NK-92 treated with Interleukin-12 subunit alpha and Interleukin-12 subunit beta, amount 100 ng/mL, for 24 hours (cell line): ENCODE measurements around the gene AGRP.
A peak's percentile ranks its signal among the peaks of the same experiment; 100 is the strongest.
"Not testable (repeated sequence)": the region's sequence is repeated elsewhere in the genome, so short reads cannot be mapped to it uniquely, and the experiment has no call there.

Source experiments
- DNase-seq: peaks from one replicate; lab custom pipeline; 2025; lab: John Stamatoyannopoulos, UW

Gene AGRP, protein sequence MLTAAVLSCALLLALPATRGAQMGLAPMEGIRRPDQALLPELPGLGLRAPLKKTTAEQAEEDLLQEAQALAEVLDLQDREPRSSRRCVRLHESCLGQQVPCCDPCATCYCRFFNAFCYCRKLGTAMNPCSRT

GRCh38 chr16:67483150-67483549 is at the start of gene AGRP:
Gene AGRP (minus strand): TSS chr16:67483547. CDS start chr16:67483398, 149 bp downstream.
- DNase-seq = no peak

DNA sequence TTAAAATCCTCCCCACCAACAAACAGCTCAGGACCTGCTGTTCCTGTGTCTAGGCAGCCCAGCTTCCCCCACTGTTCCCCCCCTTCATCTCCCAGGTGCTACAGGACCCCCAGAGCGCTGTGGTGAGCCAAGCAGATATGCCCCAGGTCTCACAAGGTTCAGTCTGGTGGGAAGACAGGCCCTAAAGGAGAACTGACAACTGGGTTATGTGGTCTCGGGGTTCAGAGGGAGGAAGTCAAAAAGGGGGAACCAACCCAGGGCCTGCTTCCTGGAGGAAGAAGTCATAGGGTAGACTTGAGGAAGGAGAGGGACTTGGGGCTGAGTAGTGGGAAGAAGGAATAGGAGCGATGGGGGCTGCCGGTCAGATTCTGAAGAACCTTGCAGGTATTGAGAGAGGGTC is 47.9 kb upstream of the AGRP start:
- DNase-seq = no peak

GRCh38 chr16:67530013-67530939 is 46.9 kb upstream of the AGRP start:
- no peak for DNase-seq

- DNase-seq = no peak
Observed at GRCh38 chr16:67529582-67530012, 46.2 kb upstream of the AGRP start.

DNA sequence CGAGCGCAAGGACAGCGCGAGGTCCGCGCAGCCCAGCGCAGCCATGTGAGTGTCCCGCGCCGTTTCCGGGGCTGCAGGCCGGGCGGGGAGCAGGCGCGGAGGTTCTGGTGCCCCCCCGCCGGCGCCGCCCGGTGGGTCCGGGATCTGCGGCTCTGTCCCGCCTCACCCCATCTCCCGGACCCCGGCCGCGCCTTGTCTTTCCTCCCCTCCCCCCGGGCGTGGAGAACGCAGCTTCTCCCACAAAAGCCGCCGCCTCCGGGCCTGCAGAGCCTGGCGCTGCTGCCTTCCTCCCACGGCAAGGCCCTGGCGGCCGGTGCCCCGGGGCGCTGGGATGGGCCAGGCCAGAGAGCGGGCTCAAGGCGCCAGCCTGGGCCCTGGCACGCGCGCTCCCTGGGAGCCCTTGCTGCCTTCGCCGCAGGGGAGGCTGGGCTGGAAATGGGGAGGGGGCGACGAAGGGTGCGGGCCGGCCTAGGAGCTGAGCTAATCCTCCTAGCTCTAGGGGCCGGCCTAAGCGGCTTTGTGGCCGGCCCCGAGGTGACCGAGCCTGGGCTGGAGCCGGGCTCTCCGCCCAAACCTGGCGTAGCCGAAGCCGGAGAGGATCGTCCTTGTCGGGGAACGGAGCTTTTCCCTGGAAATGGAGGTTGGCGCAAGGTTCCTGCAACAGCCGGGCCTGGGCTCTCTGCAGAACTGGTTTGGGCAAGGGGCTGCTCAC is 45.7 kb upstream of the AGRP start:
- DNase-seq = no peak

GRCh38 chr16:67528222-67528869 is 45.0 kb upstream of the AGRP start, which contains the start of gene RIPOR1:
Gene RIPOR1 (plus strand): TSS chr16:67528829. CDS start chr16:67538447, 9,618 bp downstream.
- DNase-seq = no peak

DNA sequence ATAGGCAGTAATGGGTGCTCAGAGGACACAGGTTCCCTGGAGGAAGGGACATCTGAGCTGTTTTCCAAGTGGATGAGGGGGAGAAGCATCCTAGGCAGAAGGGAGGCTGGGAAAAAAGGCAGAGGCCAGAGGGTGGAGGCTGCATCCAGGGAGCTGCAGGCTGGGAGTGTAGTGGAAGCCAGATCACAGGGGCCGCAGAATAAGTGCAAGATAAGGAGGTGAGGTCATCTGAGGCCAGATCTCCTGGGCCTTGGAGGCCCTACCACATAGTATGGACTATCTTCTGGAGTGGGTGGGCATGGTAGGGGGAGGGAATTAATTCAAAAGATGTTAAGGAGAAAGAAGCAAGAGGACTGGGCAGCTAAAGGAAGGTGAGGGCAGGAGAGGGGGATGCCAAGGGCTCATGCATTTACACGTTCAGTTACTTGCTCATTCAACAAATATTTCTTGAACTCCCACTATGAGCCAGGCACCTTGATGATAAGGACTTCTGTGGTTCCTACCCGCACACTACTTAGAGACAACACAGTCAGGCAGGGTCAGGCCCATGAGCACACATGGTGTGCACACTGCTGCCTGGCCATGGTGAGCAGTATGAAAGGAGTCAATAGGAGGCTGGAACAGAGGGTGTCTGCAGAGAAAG is 42.9 kb upstream of the AGRP start:
- DNase-seq = no peak

DNA sequence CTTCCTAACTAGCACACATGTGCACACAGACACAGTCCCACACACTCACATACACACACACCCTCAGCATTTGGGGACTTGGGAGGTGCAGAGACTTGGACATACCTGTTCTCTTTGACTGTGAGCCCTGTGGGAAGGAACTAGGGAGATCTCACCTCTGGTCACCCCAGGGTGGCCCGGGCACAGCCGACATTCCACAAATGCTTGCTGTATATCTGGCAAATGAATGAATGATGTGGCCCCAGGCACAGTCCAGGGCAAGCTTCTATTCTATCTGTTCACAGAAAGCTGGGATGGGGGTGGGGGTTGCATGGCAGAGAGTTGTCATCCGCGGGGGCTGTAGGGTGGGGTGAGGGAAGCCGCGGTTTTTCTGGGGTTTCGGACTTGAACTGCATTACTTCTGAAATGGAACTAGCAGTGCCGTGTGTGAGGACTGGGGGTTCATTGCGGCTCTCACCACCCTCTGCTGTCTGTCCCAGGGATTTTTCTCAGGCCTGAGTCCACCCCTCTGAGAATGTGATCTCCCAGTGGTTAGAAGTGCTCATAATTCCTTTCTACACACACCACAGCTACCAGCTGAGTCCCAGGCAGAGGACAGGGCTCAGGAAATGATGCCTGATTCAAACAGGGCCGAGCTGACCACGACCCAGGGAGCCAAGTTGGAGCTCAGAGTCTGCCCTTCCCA is 42.0 kb upstream of the AGRP start:
- no peak for DNase-seq

DNA sequence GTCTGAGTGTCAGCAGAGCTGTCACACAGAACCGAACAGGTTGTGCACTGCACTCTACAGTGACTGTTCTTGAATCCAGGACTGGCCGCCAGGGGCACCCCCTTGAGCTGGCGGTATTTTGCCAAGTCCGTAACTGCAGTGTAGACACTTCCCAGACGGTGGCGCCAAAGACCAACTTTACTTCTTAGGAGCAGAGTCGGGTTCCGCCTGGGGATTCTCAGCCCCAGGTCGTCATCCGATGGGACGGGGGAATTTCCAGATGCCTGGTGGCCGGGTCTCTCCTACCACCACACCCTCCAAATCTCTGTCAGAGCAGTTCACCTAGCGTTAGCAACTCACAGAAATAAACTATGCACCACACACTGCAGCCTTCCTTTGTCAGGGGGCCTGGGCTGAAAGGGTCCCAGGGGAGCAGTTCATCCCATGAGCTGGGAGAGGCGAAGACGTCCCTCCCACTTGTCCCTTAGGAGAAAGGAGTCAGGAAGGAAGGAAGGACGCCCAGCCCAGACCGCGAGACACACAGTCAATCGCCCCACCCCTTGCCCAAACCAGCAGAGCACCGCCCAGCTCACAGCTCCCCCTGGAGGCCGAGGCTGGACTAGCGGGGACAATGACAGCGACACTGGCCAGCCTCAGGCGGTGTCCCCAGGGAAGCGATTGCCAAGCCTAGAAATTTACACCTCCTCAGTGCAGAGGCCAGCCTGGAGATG is 37.9 kb upstream of the AGRP start:
- DNase-seq = peak; percentile 81

DNA sequence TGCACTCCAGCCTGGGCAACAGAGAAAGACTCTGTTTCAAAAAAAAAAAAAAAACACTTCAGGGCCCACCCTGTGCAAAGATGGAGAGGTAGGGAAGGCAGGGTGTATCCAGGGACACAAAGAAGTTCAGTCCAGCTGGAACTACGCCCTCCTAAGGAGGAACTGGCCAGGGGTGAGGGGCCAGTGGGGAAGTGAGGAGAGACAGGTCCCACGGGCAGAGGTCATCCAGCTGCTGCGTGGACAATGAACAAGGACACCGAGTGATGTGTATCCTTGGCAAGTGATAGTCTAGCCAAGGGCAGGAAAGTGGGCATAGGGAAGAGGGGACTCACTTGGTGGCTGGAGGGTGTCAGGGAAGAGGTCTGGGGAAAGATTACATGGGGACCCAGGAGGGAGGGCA is 35.9 kb upstream of the AGRP start:
- DNase-seq = no peak

DNA sequence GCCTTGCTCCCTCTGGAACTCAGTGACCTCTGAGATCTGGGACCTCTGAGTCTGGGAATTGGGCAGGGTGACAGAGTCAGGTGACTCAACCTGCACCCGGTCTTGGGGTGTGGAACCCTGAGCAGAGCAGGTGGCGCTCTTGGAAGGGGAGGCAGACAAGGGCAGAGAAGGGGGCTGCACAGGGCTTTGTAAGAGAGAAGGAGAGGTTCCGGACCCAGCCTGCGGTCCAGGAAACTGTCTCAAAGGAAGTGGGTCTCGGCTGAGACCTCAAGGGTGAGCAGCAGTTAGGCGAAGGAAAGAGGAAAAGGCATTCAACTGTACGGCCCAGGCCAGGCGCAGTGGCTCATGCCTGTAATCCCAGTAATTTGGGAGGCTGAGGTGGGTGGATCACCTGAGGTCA is 35.3 kb upstream of the AGRP start:
- DNase-seq = no peak

DNA sequence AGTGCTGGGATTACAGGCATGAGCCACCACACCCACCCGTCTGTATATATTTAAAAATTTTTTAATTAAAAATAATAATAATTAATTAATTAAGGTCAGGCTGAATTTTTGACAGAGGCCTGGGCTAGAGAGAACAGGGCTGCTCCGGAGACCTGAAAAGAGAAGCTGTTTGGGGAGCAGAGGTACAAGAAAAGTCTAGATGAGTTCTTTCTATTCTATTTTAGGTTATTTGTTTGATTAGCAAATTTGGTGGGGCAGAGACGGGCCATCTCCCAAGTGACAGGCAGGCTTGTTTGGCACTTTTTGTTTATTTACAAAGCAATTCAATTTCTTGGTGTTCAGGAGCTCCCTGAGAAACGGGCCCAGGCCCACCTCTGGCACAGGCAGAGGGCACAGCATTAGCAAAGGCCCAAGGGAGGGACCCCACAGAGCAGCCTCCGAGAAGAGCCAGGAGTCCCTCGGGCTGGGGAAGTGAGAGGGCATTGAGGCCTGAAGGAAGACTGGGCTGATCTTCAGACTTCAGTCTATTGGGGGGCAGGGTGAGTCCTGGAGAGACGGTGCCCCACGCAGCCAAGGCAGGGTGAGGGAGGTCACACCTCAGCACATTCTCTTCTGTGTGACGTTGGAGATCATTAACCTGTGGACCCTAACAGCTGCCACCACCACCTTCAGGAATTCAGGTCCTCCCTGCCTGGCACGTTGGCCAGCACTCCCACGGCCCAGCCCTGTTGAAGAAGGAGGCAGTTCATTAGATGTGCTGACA is 34.5 kb upstream of the AGRP start:
- DNase-seq = no peak

DNA sequence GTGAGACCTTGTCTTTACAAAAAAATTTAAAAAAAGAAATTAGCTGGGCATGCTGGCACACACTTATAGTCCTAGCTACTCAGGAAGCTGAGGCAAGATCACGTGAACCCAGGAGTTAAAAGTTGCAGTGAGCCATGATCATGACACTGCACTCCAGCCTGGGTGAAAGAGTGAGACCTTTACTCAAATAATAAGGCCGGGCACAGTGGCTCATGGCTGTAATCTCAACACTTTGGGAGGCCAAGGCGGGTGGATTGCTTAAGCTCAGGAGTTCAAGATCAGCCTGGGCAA is 33.8 kb upstream of the AGRP start:
- no peak for DNase-seq

DNA sequence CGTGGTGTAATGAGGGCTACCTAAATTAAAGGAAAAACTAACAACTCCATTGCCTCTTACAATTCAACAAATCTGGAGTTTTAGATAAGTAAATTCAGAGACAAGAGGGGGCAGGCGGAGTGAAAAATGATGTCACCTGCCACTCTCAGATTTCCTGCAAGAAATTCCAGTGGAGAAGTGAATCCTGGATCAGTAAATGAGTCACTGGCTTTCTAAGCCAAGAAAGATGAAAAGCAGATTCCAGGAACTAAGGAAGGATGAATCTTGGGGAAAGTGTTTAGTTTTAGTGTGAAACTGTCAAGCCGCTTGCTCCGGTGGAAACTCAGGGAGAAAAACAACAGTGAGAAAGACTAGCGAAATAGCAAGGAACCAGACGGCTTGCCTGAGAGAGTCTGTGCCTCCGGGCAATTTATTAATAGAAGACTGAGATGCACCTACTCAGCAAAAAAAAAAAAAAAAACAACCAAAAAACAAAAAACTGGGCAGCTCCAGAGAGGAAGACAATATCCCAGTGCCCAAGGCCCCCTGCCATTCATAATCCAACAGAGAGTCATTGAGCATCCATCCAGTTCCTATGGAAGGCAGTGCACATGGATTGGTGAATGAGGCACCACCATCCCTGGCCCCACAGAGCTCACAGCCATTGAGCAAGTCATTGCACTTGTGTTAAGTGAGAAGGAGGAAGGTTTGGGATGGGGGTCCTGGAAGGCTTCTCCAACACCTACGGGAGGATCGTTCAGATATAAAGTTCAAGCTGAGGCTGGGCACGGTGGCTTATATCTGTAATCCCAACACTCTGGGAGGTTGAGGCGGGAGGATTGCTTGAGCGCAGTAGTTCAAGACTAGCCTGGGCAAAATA is 33.2 kb upstream of the AGRP start:
- no peak for DNase-seq

DNA sequence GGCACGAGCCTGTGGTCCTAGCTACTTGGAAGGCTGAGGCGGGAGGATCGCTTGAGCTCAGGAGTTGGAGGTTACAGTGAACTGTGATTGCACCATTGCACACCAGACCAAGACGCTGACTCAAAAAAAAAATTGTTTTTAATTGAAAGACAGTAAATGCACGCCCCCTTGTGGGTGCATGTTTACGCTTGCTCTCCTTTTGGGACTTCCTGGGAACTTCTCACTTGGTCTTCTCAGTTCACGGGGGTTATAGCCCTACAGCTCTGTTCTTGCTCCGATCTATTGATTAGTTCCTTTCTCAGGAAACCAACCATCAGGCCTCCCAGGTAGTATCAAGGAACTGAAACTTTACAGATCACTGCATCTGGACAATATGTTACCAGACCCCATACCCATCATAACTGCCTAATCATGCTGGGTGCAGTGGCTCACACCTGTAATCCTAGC is 31.1 kb upstream of the AGRP start:
- peak; percentile 40 for DNase-seq

DNA sequence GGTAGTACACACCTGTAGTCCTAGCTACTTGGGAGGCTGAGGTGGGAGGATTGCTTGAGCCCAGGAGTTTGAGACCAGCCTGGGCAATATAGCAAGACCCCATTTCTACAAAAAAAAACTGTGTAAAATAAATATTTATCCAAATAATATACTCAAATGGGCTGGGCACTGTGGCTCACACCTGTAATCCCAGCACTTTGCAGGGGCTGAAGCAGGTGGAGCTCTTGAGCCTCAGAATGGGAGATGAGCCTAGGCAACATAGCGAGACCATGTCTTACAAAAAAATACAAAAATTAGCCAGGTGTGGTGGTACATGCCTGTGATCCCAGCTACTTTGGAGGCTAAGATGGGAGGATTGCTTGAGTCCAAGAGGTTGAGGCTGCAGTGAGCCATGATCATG is 30.5 kb upstream of the AGRP start:
- DNase-seq = not testable (repeated sequence)

GRCh38 chr16:67509016-67509415 is 25.7 kb upstream of the AGRP start:
- no peak for DNase-seq

GRCh38 chr16:67506468-67506867 is 23.1 kb upstream of the AGRP start:
- DNase-seq = no peak
